ENCODE results near the gene HSPA8. TPM values are rescaled to one million over a fixed set of nuclear protein-coding genes. Genes with fewer than 3 reads are reported as not detected.

Gene HSPA8
- total RNA-seq, 4 donors from 2014 or later: 767 to 1,626 (median 1,046) TPM

DNA sequence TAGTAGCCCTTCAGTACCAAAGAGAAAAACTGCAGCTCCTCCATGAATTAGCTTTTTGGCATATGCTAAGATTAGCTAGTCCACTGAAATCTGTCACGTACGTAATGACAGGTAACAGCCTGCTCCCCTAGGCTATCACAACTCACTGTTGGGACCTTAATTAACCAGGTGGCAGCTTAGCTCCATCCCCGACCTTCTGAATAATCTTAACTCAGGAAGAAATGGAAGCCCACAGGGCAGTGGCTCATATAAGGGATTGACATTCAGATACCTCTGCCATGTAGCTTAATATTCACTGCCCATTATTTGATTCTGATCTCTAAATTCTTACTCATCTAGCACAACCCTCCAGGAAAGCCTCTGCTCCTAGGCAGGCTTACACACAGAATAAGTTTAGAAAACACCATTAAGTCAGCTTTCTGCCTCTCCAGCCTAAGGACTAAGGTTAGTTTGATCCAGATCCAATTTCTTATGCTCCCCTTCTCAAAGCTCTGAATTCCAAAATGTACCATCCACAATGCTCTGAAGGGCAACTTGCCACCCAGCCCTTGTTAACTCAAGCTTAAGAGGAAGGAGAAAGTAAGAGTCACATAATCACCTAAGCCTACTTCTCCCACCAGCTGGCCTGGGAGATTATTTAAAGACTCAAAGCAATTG lies 5.0 kb downstream of the HSPA8 start:
- 37 to 53% methylated on average over 3 of the region's 3 CpGs for WGBS, 2 donors
- H3K27me3 ChIP-seq: no peaks in the 10 kb centered on the region
- peak overlapping the region in 3 of 4 donors; percentile 26 to 34 (median 30) for H3K27ac ChIP-seq
- H3K4me3 ChIP-seq: no peak overlapping the region
- DNase-seq: no peak
- H3K36me3 ChIP-seq: peaks cover 23 to 90% (median 36%) of the 10 kb centered on the region in 3 donors
- no peak for TF ChIP-seq POLR2A (IDR thresholded peaks at IDR 0.05)
- TF ChIP-seq, protein P1, sequence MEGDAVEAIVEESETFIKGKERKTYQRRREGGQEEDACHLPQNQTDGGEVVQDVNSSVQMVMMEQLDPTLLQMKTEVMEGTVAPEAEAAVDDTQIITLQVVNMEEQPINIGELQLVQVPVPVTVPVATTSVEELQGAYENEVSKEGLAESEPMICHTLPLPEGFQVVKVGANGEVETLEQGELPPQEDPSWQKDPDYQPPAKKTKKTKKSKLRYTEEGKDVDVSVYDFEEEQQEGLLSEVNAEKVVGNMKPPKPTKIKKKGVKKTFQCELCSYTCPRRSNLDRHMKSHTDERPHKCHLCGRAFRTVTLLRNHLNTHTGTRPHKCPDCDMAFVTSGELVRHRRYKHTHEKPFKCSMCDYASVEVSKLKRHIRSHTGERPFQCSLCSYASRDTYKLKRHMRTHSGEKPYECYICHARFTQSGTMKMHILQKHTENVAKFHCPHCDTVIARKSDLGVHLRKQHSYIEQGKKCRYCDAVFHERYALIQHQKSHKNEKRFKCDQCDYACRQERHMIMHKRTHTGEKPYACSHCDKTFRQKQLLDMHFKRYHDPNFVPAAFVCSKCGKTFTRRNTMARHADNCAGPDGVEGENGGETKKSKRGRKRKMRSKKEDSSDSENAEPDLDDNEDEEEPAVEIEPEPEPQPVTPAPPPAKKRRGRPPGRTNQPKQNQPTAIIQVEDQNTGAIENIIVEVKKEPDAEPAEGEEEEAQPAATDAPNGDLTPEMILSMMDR (IDR thresholded peaks at IDR 0.05): no peak
- H3K9me3 ChIP-seq: no peaks in the 10 kb centered on the region
- peaks cover 23 to 72% (median 53%) of the 10 kb centered on the region in 3 donors for H3K4me1 ChIP-seq
- intact Hi-C loops (cut with DNase I): no loop called here

- no peak for DNase-seq
- TF ChIP-seq POLR2A (IDR thresholded peaks at IDR 0.05): no peak
- TF ChIP-seq, protein P1 (IDR thresholded peaks at IDR 0.05): no peak
- Histone ChIP-seq H3K27me3 (no peaks in the 10 kb centered on the region), H3K9me3 (no peaks in the 10 kb centered on the region), H3K27ac (peak overlapping the region in 1 of 4 donors; percentile 7), H3K4me1 (peaks cover 19 to 63% (median 46%) of the 10 kb centered on the region in 3 donors), H3K36me3 (peaks cover 23 to 82% (median 36%) of the 10 kb centered on the region in 3 donors), H3K4me3 (no peak overlapping the region)
- intact Hi-C loops (cut with DNase I): no loop called here
- WGBS, 2 donors: 42 to 43% methylated on average over 6 of the region's 6 CpGs
Observed at GRCh38 chr11:123055191-123055901, 6.6 kb downstream of the HSPA8 start.

GRCh38 chr11:123054301-123055065 lies 7.5 kb downstream of the HSPA8 start:
- WGBS, 2 donors: 11 to 21% methylated on average over 11 of the region's 11 CpGs
- Histone ChIP-seq H3K4me1 (peaks cover 12 to 54% (median 41%) of the 10 kb centered on the region in 3 donors), H3K27me3 (no peaks in the 10 kb centered on the region), H3K36me3 (peaks cover 23 to 73% (median 35%) of the 10 kb centered on the region in 3 donors), H3K4me3 (no peak overlapping the region), H3K9me3 (no peaks in the 10 kb centered on the region), H3K27ac (peak overlapping the region in 1 of 4 donors; percentile 23)
- TF ChIP-seq, protein P1 (IDR thresholded peaks at IDR 0.05): peak; percentile 47 to 69 (median 64)
- TF ChIP-seq POLR2A (IDR thresholded peaks at IDR 0.05): no peak
- no peak for DNase-seq
- intact Hi-C loops (cut with DNase I): no loop called here

DNA sequence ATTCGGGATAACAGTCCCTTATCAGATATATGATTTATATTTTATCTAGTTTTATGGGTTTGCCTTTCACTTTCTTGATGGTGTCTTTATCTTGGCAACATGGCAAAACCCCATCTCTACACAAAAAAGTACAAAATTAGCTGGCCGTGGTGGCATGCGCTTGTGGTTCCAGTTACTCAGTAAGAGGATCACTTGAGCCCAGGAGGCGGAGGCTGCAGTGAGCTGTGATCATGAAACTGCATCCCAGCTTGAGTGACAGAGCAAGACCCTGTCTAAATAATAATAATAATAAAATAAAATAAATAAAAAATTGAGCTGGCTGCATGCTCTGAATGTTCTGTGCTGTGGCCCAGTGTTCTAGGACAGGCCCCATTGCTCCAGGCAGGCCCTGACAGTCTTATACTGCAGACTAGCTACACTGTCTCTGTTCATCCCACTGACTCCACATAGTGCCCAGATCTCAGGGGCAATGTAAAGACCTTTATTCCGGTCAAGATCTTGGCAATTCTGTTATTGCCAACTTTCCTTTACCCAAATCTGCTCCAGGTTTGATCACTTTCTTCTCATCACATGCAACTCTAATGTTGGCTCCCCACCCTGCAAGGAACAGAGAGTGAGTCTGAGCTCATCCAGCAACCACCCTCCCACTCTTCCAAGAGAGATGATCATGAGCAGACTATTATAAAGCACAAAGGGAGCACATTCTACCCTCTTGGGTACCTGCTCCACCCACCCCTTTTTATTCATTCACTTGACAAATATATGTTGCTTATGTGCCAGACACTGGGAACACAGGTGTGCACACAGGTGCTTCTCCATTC lies 8.8 kb downstream of the HSPA8 start:
- Histone ChIP-seq H3K27me3 (no peaks in the 10 kb centered on the region), H3K27ac (no peak overlapping the region), H3K9me3 (no peaks in the 10 kb centered on the region), H3K36me3 (peaks cover 18 to 59% (median 26%) of the 10 kb centered on the region in 3 donors), H3K4me3 (no peak overlapping the region), H3K4me1 (peaks cover 0 to 40% (median 27%) of the 10 kb centered on the region in 3 donors)
- intact Hi-C loops (cut with DNase I): no loop called here
- 73 to 87% methylated on average over 5 of the region's 5 CpGs for WGBS, 2 donors
- no peak for TF ChIP-seq POLR2A (IDR thresholded peaks at IDR 0.05)
- TF ChIP-seq, protein P1 (IDR thresholded peaks at IDR 0.05): no peak
- DNase-seq: no peak
